HG03439 (cell line): ENCODE data around the gene ACAT1.
"Not testable (repeated sequence)": the region's sequence is repeated elsewhere in the genome, so short reads cannot be mapped to it uniquely, and the experiment has no call there.

Experiments
- ATAC-seq: cut with Tn5 transposase; IDR thresholded peaks from one replicate; pipeline ENCODE4 v1.9.1; 2021; ENCODE audit warnings: mild to moderate bottlenecking, moderate library complexity; ENCODE audit not compliant: unreplicated experiment

Gene ACAT1

DNA sequence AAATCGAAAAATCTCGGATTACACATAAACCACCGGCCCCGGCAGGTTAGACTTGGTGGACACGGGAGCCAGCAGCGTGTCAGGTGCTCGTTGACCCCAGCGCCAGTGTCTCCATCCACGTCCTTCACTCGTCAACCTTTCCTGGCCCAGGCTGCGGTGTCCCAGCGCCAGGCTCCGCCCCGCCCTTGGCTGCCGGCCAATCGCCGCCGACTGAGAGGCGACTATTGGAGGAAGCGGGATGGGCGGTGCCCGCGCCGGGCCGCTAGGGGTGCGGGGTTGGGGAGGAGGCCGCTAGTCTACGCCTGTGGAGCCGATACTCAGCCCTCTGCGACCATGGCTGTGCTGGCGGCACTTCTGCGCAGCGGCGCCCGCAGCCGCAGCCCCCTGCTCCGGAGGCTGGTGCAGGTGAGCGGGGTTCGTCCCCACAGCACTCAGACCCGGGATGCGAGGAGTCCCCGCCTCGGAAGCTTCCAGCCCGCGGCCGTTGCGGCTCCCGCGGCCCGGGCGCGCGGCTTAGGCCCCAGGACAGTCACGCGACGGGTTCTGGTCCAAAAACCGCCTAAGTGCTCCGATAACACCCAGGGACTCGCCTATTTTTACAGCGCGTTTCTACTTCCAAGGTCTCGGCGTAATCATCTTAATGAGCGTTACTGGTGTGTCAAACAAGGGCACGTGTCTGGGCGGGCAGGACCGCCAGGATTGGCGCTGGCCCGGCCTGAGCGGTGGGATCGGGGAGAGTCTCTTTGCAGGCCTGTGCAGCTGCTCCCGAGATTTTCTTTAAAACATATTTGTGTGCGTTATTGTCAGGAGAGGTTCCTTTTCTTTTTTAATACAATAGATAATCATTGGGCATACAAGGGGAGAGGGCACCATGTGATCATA, at the start of gene ACAT1:
TSS of gene ACAT1 (plus strand) at position 294 of the 882 bp plus-strand sequence. CDS start at position 334, 40 bp downstream.
- ATAC-seq = peak; percentile 98

DNA sequence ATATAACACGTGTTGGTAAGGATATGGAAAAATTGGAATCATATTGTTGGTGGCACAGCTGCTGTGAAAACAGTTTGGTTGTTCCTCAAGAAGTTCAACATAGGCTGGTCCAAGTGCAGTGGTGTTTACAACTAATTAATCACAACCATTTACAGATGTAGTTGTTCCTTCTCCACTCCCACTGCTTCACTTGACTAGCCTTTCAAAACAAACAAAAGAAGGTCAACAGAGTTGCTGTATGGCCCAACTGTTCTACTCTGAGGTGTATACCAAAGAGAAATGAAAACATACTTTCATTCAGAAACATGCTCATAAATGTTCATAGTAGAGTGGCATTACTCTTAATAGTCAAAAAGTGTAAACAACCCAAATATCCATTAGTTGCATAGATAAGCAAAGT, 36.6 kb upstream of the ACAT1 start:
- no peak for ATAC-seq

DNA sequence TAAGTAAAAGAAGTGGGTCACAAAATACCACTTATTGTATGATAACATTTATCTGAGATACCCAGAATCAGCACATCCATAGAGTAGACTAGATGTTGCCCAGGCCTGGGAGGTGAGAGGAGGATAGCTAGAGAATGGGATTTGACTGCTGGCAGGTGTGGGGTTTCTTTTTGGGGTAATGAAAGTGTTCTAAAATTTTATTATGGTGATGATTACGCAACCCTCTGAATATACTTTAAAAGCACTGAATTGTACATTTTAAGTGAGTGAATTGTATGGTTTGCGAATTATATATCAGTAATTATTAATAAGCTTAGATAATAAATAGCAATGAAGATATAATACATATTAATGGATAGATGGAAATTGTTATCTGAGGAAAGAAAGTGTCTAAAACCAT, 35.7 kb upstream of the ACAT1 start:
- ATAC-seq = no peak

DNA sequence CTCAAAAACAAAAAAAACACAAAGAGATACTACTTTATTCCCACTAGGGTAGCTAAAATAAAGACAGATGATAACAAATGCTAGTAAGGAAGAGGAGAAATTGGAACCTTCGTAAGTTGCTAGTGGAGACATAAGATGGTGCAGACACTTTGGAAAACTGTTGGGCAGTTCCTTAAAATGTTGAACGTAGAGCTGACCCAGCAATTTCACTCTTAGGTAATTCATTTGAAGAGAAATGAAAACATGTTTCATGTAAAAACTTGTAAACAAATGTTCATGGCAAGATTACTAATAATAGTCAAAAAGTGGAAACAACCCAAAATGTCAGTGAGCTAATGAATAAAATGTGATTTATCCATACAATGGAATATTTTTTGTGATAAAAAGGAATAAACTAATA, 29.2 kb upstream of the ACAT1 start:
- ATAC-seq = no peak

DNA sequence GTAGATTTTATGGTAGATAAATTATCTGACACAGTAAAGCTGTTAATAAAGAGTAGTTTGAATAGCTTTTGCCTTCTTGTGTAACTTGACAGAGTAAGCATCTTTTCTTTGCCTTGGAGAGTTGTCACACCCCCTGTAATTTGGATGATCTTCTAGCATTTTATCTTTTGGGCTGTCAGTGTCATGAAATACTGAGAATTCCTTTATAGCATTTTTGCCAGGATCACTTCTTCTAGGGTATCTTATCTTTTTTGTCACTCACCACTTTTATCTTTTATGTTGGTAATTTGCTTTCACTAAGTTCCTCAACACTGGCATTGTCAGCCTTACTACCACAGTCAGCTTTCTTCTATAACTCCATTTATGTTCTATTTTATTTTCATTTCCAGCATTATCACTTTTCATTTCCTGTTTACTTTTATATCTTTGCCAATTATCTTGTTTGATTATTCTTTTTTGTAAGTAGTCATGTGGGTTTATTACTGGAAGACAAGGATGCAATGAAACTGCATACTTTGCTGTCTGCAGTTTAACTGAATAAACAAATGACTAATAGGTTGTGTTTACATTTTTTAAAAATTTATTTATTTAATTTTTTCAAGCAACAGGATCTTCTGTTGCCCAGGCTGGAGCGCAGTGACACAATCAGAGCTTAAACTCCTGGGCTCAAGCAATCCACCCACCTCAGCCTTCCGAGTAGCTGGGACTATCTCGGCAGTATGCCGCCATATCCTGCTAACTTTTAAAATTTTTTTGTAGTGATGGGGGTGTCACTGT, 28.1 kb upstream of the ACAT1 start:
- no peak for ATAC-seq

DNA sequence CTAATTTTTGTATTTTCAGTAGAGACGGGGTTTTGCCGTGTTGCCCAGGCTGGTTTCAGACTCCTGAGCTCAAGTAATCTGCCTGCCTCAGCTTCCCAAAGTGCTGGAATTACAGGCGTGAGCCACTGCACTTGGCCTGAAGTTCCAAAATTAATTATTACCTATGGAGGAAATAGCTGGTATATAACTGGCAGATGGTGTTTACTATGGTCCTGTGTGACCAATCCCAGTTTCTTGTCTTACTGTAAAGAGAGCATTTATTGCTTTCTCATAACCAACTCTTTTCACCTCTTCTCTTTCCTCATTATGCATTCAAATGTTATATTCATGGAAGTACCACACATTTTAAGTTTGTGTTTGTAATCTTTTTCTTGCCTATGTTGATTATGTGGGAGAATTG, 24.2 kb upstream of the ACAT1 start:
- ATAC-seq = no peak

DNA sequence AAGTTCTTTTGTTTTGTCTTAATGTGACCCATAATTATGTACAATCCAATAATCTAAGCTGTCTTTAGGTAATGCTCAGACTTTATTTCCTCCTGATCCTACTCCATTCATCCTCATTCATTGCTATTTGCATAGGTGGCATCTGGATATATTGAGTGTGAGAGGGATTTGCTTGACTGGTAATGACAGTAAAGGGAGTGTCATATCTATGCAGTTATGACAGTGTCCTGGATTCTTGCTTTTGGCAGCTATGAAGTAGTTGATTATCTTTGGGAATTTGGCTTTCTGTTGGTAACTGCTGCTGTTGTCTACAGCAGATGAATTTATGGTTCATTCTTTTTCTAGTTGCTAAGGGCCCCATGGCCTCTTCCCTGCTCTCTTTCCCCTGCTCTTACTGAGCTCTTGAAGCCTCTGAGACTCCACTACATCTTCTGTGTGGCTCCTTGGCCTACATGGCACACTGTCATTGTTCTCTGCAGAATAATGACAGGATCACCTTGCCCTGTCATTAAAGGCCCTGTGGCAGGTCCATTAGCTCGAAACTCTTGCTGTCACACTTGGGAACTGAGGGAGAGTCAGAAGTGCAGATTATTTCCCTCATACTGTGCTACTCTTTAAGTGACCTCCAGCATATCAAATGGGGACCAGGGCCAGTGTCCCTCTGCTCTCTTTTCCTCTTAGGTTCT, 20.1 kb upstream of the ACAT1 start:
- no peak for ATAC-seq

DNA sequence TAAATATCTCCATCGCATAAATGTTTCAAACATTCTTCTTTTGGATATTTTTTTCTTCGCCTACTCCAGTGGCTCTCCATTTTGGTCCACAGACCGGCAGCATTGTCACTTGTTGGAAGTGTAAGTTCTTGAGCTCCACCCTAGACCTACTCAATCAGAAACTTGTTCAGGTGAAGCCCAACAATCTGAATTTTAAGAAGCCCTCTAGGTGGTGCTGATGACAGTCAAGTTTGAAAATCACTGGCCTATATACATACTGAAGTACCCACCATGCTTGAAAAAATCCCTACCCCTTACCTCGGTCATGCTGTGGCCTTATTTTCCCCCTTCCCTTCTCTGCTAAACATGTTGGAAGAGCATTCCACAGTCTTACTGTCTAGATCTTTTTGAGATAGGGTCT, 10.2 kb upstream of the ACAT1 start:
- ATAC-seq = no peak

DNA sequence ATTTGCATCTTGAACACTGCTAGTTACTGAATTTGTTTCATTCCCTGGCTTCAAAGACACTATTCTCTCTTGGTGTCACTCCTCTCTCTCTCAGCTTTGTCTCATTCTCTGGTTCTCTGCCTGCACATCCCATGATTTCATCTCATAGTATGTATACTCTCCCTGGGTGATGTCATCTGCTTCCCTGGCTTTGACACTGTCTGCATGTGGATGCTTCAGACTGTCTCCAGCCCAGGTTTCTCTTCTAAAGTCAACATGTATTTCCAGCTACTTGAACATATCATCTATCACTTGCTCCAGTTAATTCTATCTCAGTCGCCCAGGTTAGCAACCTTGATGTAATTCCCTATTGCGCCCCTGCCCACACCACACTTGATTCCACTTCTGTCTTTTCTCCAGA, 9.3 kb upstream of the ACAT1 start:
- ATAC-seq = no peak

DNA sequence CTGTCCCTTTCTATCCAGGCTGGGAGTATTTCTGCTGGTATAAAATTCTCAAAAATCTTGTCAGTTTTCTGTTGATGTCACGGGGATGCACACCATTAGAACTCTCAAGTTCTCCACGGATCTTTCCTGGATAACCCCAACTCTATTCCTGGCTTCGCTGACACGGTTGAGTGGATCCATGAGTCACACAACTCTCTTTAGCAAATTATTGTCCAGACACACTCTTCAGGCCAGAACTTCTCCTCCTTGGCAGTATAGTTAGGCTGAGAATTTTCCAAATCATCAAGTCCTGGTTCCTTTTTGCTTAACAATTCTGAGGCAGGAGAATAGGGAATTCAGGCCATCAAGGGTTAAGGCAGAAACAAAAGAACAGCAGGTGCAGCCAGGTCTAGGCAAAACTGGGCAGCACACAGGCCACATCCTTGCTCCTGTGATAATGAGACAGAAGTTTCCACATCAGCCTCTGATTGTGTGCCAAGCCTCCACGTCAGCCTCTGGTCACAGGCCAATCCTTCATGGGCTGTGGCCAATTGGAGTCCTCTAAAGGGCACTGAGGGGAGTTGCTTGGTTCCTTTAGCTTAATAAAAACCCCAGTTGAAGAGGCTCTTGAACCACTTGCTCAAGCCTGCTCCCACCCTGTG, 5.7 kb upstream of the ACAT1 start:
- no peak for ATAC-seq

DNA sequence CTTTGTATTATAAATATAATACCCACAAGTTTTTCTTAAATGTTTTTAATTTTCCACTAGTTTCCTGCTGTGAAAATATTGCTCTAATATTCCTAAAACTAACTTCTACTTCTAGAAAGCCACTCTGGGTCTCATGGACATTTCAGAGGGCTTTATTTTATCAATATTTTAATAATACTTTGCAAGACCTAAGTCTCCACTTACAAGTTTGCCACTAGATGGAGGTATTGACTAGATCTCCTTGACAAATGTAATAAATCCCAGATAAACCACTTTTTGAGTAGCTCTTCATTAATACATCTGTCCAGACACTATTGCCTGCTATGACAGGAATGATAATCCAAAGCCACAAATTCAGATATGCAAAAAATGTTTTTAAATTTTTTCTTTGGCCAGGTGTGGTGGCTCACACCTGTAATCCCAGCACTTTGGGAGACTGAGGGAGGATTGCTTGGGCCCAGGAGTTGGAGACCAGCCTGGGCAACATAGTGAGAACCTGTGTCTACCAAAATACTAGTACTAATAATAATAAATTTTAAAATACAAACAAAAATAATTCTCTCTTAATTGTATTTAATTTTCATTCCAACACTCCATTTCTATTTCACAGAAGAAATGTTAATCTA, 3.5 kb upstream of the ACAT1 start:
- no peak for ATAC-seq

DNA sequence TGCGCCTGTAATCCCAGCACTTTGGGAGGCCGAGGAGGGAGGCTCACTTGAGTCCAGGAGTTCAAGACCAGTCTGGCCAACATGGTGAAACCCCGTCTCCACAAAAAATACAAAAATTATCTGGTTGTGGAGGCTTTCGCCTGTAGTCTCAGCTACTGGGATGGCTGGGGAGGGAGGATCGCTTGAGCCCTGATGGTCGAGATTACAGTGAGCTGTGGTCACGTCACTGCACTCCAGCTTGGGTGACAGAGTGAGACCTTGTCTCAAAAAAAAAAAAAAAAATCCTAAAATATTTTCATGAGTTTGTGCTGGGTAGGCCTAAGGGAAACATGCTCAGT, 462 bp upstream of the ACAT1 start:
- ATAC-seq = not testable (repeated sequence)

DNA sequence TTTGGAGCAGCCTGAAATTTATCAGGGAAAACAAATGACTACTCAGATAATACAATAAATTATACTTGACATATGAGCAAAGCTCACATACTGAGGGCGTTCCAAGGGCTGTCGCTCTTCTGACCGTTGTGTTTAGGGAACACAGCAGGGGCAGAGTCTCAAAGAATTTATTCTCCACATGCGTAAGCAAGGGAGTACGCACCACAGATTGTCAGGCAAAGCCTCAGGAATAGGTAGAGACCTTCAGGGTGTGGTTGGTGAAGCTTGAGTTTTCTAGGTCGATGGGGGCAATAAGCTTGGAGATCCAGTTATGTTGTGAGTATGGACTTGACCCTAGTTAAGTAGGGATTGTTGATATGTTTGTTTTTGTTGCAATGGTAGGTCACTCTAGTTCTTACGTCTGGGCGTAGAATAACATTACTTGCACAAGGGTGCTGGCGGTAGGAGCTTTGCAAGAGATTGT, 830 bp downstream of the ACAT1 start:
- no peak for ATAC-seq

DNA sequence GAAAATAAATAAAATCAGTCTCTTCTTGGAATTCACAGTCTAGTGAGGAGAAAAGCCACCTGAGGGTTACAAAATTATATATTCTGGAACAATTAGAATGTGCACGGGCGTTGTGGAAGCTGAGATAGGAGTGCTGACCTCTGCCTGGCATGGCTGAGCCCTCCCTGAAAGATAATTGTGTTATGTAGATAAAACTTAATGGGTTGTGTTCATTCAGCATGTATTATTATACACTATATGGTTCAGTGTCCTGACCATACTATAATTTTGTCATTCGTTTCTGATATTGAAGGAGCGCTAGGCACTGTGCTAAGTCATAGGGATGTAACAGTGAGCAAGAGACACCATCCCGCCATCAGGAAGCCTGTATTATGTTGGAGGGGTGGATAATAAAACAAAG, 3.7 kb downstream of the ACAT1 start:
- no peak for ATAC-seq

DNA sequence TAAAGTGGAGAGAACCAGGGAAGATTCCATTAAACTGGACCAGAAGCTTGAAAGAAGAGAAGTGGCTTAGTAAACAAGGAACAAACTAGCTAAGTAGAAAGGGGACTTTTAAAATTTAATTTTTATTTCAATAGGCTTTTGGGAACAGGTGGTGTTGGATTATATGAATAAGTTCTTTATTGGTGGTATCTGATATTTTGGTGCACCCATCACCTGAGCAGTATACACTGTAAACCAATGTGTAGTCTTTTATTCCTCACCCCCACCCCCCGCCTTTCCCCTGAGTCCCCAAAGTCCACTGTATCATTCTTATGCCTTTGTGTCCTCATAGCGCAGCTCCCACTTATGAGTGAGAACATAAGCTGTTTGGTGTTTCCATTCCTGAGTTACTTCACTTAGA, 7.4 kb downstream of the ACAT1 start:
- ATAC-seq = no peak

DNA sequence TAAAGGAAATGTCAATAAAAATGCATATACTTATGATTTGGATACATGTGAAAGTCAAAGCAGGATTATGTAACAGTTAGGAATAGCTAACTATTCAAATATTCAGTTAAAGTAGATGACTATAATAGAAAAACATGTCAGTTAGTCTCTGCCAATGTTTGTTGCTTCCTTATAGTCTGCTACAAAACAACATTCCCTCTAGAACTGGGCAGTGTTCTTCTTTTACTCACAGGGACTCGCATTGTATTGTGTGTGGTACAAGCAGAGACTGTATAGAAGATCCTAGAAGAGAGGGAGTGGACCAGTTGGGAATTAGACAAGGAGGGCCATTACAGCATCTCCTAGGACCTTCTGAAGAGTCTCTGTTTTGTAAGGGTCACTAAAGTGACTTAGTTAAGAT, 10.6 kb downstream of the ACAT1 start:
- ATAC-seq = no peak

DNA sequence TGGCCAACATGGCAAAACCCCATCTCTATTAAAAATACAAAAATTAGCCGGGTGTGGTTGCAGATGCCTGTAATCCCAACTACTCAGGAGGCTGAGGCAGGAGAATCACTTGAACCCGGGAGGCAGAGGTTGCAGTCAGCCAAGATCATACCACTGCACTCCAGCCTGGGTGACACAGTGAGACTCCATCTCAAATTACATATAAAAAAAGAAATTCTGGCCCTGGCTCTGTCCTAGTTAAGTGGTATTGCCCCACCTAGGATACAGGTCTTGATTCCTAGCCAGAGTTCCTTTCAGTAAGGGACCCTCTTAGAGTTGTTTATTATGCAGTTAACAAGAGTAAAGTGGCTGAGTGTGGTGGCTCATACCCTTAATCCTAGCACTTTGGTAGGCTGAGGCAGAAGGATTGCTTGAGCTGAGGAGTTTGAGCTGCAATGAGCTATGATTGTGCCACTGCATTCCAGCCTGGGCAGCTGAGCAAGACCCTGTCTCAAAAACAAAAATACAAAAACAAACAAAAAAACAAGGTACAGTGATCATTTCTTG, 11.7 kb downstream of the ACAT1 start:
- not testable (repeated sequence) for ATAC-seq

DNA sequence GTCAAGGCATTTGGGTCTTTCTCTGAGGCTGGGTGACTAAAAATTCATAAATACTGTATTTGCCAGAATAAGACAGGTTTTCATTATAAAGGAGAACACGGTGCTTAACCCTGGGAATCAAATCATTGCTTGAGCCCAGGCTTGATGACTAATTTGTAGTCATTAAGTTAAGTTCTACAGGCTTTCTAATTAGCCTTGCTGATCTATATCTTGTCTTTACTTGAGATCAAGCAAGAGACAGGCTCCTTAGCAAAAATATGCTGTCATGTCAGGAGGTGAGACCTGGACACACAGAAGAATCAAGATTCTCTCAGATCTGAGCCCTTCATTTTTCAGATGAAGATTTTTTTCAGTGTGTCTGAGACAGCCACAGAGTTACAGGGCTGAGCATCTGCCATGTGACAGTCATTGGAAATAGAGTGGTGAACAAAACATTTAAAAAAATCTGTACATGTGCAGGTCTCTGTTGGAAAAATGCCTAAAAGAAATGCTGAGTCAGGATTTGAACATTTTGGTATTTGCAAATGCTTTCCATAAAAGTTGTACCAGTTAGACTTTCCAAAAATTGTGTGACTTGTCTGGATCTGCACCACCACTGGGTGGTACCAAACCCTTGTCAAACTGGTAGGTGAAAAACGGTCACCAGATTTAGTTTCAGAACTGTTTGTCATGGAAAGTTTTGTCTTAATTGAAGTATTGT, 14.6 kb downstream of the ACAT1 start:
- no peak for ATAC-seq

DNA sequence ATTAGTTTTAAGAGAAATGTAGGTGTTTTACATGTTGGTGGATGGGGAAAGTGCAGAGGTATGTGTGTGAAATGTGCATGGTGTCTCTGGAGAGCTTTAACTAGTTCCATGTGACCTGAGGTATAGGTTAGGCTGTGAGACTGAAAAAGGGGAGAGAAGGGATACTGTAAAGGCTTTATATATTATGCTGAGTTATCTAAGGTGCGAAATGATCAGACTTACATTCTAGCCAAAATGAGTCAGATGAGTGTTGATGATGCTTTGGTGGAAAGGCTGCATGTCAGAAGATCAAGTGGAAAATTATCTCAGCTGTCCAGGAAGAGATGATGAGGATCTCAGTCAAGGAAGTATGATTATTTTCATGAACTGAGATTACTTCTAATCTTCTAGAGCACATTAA, 15.8 kb downstream of the ACAT1 start:
- ATAC-seq = no peak

DNA sequence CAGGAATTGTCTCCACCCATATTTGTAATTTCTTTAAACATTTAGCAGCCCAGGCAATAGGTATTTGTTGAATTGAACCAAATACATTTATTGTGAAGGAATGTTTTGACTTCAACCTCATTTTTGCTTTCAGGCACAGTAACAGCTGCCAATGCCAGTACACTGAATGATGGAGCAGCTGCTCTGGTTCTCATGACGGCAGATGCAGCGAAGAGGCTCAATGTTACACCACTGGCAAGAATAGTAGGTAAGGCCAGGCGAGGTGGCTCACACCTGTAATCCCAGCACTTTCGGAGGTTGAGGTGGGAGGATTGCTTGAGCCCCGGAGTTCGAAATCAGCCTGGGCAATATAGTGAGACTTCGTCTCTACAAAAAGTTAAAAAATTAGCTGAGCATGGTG, 20.9 kb downstream of the ACAT1 start:
- ATAC-seq = no peak
